NCI-H146 treated with DMSO at 0.1 percent for 48 hours (cell line): ENCODE results near the gene SIPA1.
"Not testable (repeated sequence)": the region's sequence is repeated elsewhere in the genome, so short reads cannot be mapped to it uniquely, and the experiment has no call there.

ENCODE experiments used
- DNase-seq: peaks from one replicate; lab custom pipeline; 2025; ENCODE audit not compliant: unreplicated experiment; lab: John Stamatoyannopoulos, UW

SIPA1 gene

GRCh38 chr11:65623852-65624616, 13.9 kb upstream of the SIPA1 start:
- DNase-seq, result no peak

- DNase-seq, result no peak
These were observed 12.8 kb upstream of the SIPA1 start for GRCh38 chr11:65624931-65625627.

GRCh38 chr11:65625628-65626342, 12.1 kb upstream of the SIPA1 start:
- DNase-seq, result no peak

- no peak for DNase-seq
These were observed 10.7 kb upstream of the SIPA1 start for GRCh38 chr11:65627202-65627601.

- no peak for DNase-seq
These were observed 8.3 kb upstream of the SIPA1 start for GRCh38 chr11:65629579-65629978.

- DNase-seq, result no peak
These were observed 7.7 kb upstream of the SIPA1 start for GRCh38 chr11:65630215-65630614.

GRCh38 chr11:65633390-65634108, 4.4 kb upstream of the SIPA1 start:
- no peak for DNase-seq

- no peak for DNase-seq
These were observed 3.8 kb upstream of the SIPA1 start for GRCh38 chr11:65634109-65634436.

- DNase-seq, result no peak
These were observed 3.5 kb upstream of the SIPA1 start for GRCh38 chr11:65634440-65634839.

GRCh38 chr11:65634905-65635731, 2.8 kb upstream of the SIPA1 start:
- DNase-seq, result no peak

GRCh38 chr11:65636108-65637031, 1.5 kb upstream of the SIPA1 start:
- no peak for DNase-seq

GRCh38 chr11:65637032-65637557, 806 bp upstream of the SIPA1 start:
- no peak for DNase-seq

GRCh38 chr11:65639228-65639597, 1.3 kb downstream of the SIPA1 start:
- not testable (repeated sequence) for DNase-seq

- DNase-seq, result no peak
These were observed 2.0 kb downstream of the SIPA1 start for GRCh38 chr11:65639623-65640482.

- DNase-seq, result no peak
These were observed 2.8 kb downstream of the SIPA1 start for GRCh38 chr11:65640483-65641296.

GRCh38 chr11:65641297-65642013, 3.6 kb downstream of the SIPA1 start:
- DNase-seq, result no peak
